Smooth muscle cell (in vitro differentiated cells): ENCODE measurements around the gene PSMA2. TPM values are rescaled to one million over a fixed set of nuclear protein-coding genes. Genes with fewer than 3 reads are reported as not detected.
A peak's percentile ranks its signal among the peaks of the same experiment; 100 is the strongest.

Experiments used
- DNase-seq: peaks from one replicate; lab custom pipeline; 2025; ENCODE audit not compliant: unreplicated experiment; lab: John Stamatoyannopoulos, UW
- H2AFZ ChIP-seq: fragments of 200-600 bp; sonication (generic); 2 replicates; pipeline ENCODE4 v1.6.0; 2016; ENCODE audit warnings: antibody characterized with exemption, low read depth, mild to moderate bottlenecking
- H3F3A ChIP-seq: fragments of 200-600 bp; sonication (generic); 2 replicates; pipeline ENCODE4 v1.6.0; 2017; ENCODE audit warnings: antibody characterized with exemption, low read depth
- H3K27ac ChIP-seq: fragments of 200-600 bp; sonication (generic); 2 replicates; pipeline ENCODE4 v1.5.1; 2016; ENCODE audit warnings: low read depth, mild to moderate bottlenecking
- H3K27me3 ChIP-seq: fragments of 200-600 bp; sonication (generic); 2 replicates; pipeline ENCODE4 v1.6.1; 2016; ENCODE audit warnings: low read depth, mild to moderate bottlenecking
- H3K36me3 ChIP-seq: fragments of 200-600 bp; sonication (generic); 2 replicates; pipeline ENCODE4 v1.5.1; 2016; ENCODE audit warnings: low read depth
- H3K4me1 ChIP-seq: fragments of 200-600 bp; sonication (generic); 2 replicates; pipeline ENCODE4 v1.5.1; 2016; ENCODE audit warnings: low read depth
- H3K4me2 ChIP-seq: fragments of 200-600 bp; sonication (generic); 2 replicates; pipeline ENCODE4 v1.6.0; 2016; ENCODE audit warnings: mild to moderate bottlenecking
- H3K4me3 ChIP-seq: fragments of 200-600 bp; sonication (generic); 2 replicates; pipeline ENCODE4 v1.5.1; 2016; ENCODE audit warnings: mild to moderate bottlenecking
- H3K79me2 ChIP-seq: fragments of 200-600 bp; sonication (generic); 2 replicates; pipeline ENCODE4 v1.6.0; 2016; ENCODE audit warnings: low read depth, mild to moderate bottlenecking
- H3K9ac ChIP-seq: fragments of 200-600 bp; sonication (generic); 2 replicates; pipeline ENCODE4 v1.6.0; 2016; ENCODE audit warnings: low read depth
- H3K9me3 ChIP-seq: fragments of 200-600 bp; sonication (generic); replicated peaks from 2 replicates; pipeline ENCODE4 v1.5.1; 2016; ENCODE audit warnings: low read depth
- H4K20me1 ChIP-seq: fragments of 200-600 bp; sonication (generic); 2 replicates; pipeline ENCODE4 v1.6.0; 2016; ENCODE audit warnings: low read depth
- CTCF ChIP-seq: fragments of 200-600 bp; sonication (generic); IDR thresholded peaks from 2 replicates; pipeline ENCODE4 v1.5.1; 2017; ENCODE audit warnings: borderline replicate concordance, mild to moderate bottlenecking, antibody characterized with exemption; ENCODE audit not compliant: insufficient read depth, poor library complexity, severe bottlenecking
- WGBS: methylation state at CpG from one replicate; pipeline ENCODE4 v1.1.7; 2016; ENCODE audit warnings: low lambda C conversion rate; 5-methylcytosine and 5-hydroxymethylcytosine counted together
- polyA plus RNA-seq: library from polyadenylated mRNA; unstranded; fragments of >200 nt; fragmentation: Nextera tagmentation; extraction: Ambion mirVana; gene quantifications from 2 replicates; pipeline ENCODE4 v1.2.1, GENCODE V29; 2016
- total RNA-seq: library from RNA; depleted of rRNA; stranded (reverse); fragments of >200 nt; gene quantifications from 2 replicates; pipeline ENCODE4 v1.2.3, GENCODE V29; 2014

Gene PSMA2
- total and polyA plus RNA-seq, 2 experiments from 2014 or later, result 178 to 246 TPM

GRCh38 chr7:42928754-42929153, 3.2 kb downstream of the PSMA2 start:
- no peak overlapping the region for H3K4me3 ChIP-seq
- H3K4me2 ChIP-seq, result no peak overlapping the region
- H3K9me3 ChIP-seq, result no peaks in the 10 kb centered on the region
- no peak for TF ChIP-seq CTCF
- peaks cover 21% of the 10 kb centered on the region for H3K4me1 ChIP-seq
- no peak overlapping the region for H2AFZ ChIP-seq
- peaks cover 48% of the 10 kb centered on the region for H4K20me1 ChIP-seq
- 62% methylated on average over 3 of the region's 3 CpGs for WGBS
- no peaks in the 10 kb centered on the region for H3F3A ChIP-seq
- H3K9ac ChIP-seq, result no peak overlapping the region
- H3K27ac ChIP-seq, result no peak overlapping the region
- H3K36me3 ChIP-seq, result peaks cover 16% of the 10 kb centered on the region
- no peaks in the 10 kb centered on the region for H3K27me3 ChIP-seq
- peaks cover 70% of the 10 kb centered on the region for H3K79me2 ChIP-seq
- DNase-seq, result no peak

GRCh38 chr7:42926204-42926603, 5.8 kb downstream of the PSMA2 start:
- DNase-seq, result no peak
- WGBS, result 92% methylated on average over 5 of the region's 5 CpGs
- Histone ChIP-seq H3K36me3 (peaks cover 39% of the 10 kb centered on the region), H3K4me3 (no peak overlapping the region), H4K20me1 (peaks cover 46% of the 10 kb centered on the region), H3K79me2 (peaks cover 56% of the 10 kb centered on the region), H3F3A (no peaks in the 10 kb centered on the region), H3K9ac (no peak overlapping the region), H2AFZ (no peak overlapping the region), H3K4me1 (peaks cover 16% of the 10 kb centered on the region), H3K9me3 (no peaks in the 10 kb centered on the region), H3K4me2 (no peak overlapping the region), H3K27me3 (no peaks in the 10 kb centered on the region), H3K27ac (peak overlapping the region; percentile 14)
- TF ChIP-seq CTCF, result no peak

GRCh38 chr7:42925630-42926029, 6.3 kb downstream of the PSMA2 start:
- H3K4me1 ChIP-seq, result peaks cover 10% of the 10 kb centered on the region
- H3K36me3 ChIP-seq, result peaks cover 40% of the 10 kb centered on the region
- H3K27ac ChIP-seq, result peak overlapping the region; percentile 14
- peaks cover 50% of the 10 kb centered on the region for H3K79me2 ChIP-seq
- no peak for TF ChIP-seq CTCF
- 85% methylated on average over 1 of the region's 1 CpG for WGBS
- no peaks in the 10 kb centered on the region for H3K27me3 ChIP-seq
- no peak overlapping the region for H3K4me3 ChIP-seq
- H3F3A ChIP-seq, result no peaks in the 10 kb centered on the region
- no peaks in the 10 kb centered on the region for H3K9me3 ChIP-seq
- no peak overlapping the region for H2AFZ ChIP-seq
- no peak overlapping the region for H3K4me2 ChIP-seq
- no peak for DNase-seq
- peaks cover 40% of the 10 kb centered on the region for H4K20me1 ChIP-seq
- H3K9ac ChIP-seq, result no peak overlapping the region

GRCh38 chr7:42924223-42924838, 7.6 kb downstream of the PSMA2 start:
- WGBS, result 94% methylated on average over 5 of the region's 5 CpGs

More at GRCh38 chr7:42924223-42924838, 7.6 kb downstream of the PSMA2 start:
- no peak overlapping the region for H3K4me2 ChIP-seq
- no peaks in the 10 kb centered on the region for H3K9me3 ChIP-seq
- no peak overlapping the region for H3K4me3 ChIP-seq
- H3K36me3 ChIP-seq, result peaks cover 49% of the 10 kb centered on the region
- no peak overlapping the region for H3K9ac ChIP-seq
- H3K4me1 ChIP-seq, result peaks cover 4% of the 10 kb centered on the region
- no peak for DNase-seq
- peaks cover 37% of the 10 kb centered on the region for H3K79me2 ChIP-seq
- H3K27me3 ChIP-seq, result no peaks in the 10 kb centered on the region
- H3K27ac ChIP-seq, result no peak overlapping the region
- H2AFZ ChIP-seq, result no peak overlapping the region
- no peak for TF ChIP-seq CTCF
- H4K20me1 ChIP-seq, result peaks cover 27% of the 10 kb centered on the region
- H3F3A ChIP-seq, result no peaks in the 10 kb centered on the region
